ENCODE measurements around the gene FBH1. TPM values are rescaled to one million over a fixed set of nuclear protein-coding genes. Genes with fewer than 3 reads are reported as not detected.
A peak's percentile ranks its signal among the peaks of the same experiment; 100 is the strongest.
"Not testable (repeated sequence)": the region's sequence is repeated elsewhere in the genome, so short reads cannot be mapped to it uniquely, and the experiment has no call there.

FBH1 gene
- polyA plus RNA-seq, 1 donor from 2014 or later, result 85.4 TPM

DNA sequence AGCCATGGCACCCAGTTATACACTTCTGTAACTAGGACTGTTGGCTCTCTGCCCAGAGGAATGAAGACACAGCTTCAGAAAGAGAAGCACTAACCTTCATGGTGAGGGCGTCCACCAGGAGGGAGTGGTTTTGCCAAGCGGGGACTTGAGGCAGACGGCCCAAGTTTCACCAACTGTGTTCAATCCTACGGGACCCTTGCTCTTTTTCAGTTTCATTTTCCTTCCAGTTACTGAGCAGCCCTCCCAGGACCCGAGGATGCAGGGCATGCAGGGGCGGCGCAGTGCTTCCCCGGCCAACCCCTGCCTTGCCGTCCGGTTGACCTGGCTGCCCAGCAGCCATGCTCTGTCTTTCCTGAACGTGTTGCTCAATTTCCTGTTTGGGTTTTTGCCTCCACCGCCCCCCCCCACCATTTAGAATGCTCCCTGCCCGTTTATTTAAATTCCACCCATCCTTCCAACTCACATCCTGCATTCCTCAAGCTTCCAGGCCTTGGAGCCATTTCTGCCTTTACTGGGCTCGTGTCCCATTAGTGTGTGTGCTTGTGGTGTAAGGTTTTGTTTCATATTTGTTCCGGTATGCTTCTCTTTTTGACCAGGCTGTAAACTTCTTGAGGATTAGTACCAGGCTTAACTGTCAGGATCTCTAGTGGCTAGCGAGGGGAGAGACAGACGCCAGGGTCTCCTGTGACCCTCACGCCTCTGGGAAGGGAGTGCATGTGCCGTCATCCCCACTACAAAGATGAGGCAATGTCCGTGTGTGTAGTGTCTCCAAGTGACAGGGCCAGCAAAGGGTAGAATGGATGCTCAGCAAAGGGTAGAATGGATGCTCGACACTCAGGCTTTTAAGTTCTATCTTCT, 55.7 kb downstream of the FBH1 start:
- Mint-ChIP-seq H3K36me3 (peaks cover 6% of the 10 kb centered on the region), H3K9me3 (no peaks in the 10 kb centered on the region), H3K27me3 (no peaks in the 10 kb centered on the region), H3K4me1 (peaks cover 0 to 5% (median 2%) of the 10 kb centered on the region in 3 donors), H3K27ac (peak overlapping the region in 1 of 3 donors; percentile 40), H3K4me3 (peak overlapping the region in 2 of 4 donors; percentile 65 to 68)

DNA sequence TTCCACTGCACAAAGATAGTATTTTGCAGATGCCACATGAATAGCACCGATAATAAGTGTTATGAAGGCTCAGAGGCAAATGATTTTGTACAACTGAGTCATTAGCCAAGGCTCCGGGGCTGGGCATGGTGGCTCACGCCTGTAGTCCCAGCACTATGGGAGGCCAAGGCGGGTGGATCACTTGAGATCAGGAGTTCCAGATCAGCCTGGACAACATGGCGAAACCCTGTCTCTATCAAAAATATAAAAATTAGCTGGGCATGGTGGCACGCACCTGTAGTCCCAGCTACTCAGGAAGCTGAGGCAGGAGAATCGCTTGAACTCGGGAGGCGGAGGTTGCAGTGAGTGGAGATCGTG, 56.4 kb downstream of the FBH1 start:
- not testable (repeated sequence) for H3K36me3 Mint-ChIP-seq, H3K27ac Mint-ChIP-seq, H3K4me1 Mint-ChIP-seq, H3K4me3 Mint-ChIP-seq, H3K9me3 Mint-ChIP-seq, H3K27me3 Mint-ChIP-seq

DNA sequence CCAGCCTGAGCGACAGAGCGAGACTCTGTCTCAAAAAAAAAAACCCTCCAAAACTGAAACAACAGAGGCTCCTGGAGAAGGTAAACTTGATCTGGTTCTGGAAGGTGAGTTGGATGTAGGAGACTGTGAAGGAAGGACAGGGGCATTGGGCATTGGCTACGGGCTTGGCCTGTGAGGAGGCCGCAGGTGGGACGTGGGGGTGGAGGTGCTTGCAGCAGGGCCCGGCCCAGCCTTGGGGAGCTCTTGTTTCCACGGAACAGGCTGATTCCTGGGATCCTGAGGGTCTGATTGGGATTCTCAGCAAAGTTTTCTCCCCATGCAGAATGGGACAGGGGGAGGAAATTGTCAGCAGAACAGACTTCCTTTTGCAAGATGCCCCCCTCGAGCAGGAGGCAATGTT, 56.7 kb downstream of the FBH1 start:
- no peaks in the 10 kb centered on the region for H3K27me3 Mint-ChIP-seq
- H3K9me3 Mint-ChIP-seq, result no peaks in the 10 kb centered on the region
- H3K4me1 Mint-ChIP-seq, result peaks cover 0 to 5% (median 2%) of the 10 kb centered on the region in 3 donors
- peaks cover 6% of the 10 kb centered on the region for H3K36me3 Mint-ChIP-seq
- no peak overlapping the region for H3K27ac Mint-ChIP-seq
- H3K4me3 Mint-ChIP-seq, result no peak overlapping the region

DNA sequence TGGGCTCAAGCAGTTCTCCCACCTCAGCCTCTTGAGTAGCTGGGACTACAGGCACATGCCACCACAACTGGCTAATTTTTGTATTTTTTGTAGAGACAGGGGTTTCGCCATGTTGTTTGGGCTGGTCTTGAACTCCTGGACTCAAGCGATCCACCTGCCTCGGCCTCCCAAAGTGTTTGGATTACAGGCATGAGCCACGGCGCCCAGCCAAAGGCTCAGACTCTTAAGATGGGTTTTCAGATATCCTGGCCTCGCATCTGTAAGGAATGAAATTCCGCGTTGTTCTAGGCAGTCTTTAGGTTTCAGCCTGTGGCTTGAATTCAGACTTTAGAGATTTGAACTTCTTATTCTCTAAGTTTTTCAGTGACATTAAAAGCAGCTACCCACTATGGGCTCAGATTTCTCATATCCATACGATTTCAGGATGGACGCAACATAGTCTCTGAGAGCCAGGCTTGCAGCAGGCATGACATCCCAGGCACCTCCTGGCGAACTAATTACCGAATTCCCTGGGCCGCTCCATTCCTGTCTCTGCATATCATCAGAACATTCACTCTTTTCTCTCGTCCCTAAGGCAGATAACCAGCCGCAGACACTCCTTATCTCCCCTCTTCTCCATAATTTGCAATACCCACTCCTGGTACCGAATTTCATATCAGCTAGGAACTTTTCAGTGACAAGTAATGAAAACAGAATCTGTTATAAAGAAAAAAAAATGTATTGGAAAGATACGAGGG, 57.6 kb downstream of the FBH1 start:
- no peak overlapping the region for H3K4me3 Mint-ChIP-seq
- H3K4me1 Mint-ChIP-seq, result peaks cover 0 to 5% (median 2%) of the 10 kb centered on the region in 3 donors
- H3K9me3 Mint-ChIP-seq, result no peaks in the 10 kb centered on the region
- H3K36me3 Mint-ChIP-seq, result peaks cover 6% of the 10 kb centered on the region
- H3K27me3 Mint-ChIP-seq, result no peaks in the 10 kb centered on the region
- peak overlapping the region in 1 of 3 donors; percentile 53 for H3K27ac Mint-ChIP-seq

DNA sequence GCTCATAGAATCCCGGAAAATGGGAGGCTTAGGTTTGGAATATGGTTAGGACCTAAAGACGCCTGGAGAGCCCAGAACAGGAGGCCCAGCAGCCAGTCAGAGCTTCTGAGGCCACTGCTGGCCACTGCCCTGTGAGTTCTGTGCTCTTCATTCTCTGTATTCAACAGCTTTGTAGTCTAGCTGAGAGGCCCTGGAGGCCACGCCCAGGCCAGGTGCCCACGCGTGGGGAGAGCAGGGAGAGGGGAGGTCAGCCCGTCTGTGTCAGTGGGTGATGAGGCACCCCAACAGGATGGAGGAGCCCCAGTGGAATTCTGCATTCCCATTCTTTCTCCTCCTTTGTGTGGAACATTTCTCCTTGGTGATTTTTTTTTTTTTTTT, 58.2 kb downstream of the FBH1 start:
- no peak overlapping the region for H3K27ac Mint-ChIP-seq
- H3K4me3 Mint-ChIP-seq, result no peak overlapping the region
- H3K27me3 Mint-ChIP-seq, result no peaks in the 10 kb centered on the region
- H3K4me1 Mint-ChIP-seq, result peaks cover 0 to 5% (median 2%) of the 10 kb centered on the region in 3 donors
- no peaks in the 10 kb centered on the region for H3K9me3 Mint-ChIP-seq
- H3K36me3 Mint-ChIP-seq, result peaks cover 5% of the 10 kb centered on the region

DNA sequence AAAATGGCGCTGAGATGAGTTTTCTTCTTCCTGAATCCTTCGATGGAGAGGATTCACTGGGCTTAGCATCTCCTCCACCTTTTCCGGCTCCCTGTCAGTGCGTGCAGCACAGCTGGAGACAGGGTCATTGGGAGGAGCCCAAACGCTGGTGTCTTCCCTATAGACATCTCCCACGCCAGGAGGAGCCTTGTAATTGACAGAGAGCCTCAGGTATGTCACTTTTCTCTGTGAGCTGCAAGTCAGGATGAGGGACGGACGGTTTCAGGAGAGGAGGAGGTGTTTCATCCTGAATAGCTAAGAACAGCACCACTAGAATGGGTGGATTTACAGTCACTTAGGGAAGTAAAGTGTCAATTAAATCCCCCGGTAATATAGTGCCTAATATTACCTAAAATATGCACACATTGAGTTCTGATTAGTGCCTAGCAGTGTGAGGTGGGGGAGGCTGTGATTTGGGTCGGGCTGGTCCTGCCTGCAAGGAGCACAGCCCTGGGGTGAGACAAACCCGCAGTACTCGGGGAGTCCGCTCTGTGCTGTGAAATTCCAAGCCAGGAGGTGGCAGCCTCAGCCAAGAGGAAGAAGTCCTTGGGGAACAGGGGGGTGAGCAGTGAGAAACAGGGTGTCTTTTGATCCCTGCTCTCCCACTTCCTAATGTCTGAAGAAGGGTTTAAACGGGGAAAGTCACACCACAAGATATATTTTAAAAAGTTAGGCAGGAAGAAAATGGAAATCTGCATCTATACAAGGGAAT, 59.1 kb downstream of the FBH1 start:
- H3K36me3 Mint-ChIP-seq, result peaks cover 5% of the 10 kb centered on the region
- no peaks in the 10 kb centered on the region for H3K27me3 Mint-ChIP-seq
- H3K4me1 Mint-ChIP-seq, result peaks cover 0 to 5% (median 2%) of the 10 kb centered on the region in 3 donors
- H3K9me3 Mint-ChIP-seq, result no peaks in the 10 kb centered on the region
- no peak overlapping the region for H3K4me3 Mint-ChIP-seq
- no peak overlapping the region for H3K27ac Mint-ChIP-seq

DNA sequence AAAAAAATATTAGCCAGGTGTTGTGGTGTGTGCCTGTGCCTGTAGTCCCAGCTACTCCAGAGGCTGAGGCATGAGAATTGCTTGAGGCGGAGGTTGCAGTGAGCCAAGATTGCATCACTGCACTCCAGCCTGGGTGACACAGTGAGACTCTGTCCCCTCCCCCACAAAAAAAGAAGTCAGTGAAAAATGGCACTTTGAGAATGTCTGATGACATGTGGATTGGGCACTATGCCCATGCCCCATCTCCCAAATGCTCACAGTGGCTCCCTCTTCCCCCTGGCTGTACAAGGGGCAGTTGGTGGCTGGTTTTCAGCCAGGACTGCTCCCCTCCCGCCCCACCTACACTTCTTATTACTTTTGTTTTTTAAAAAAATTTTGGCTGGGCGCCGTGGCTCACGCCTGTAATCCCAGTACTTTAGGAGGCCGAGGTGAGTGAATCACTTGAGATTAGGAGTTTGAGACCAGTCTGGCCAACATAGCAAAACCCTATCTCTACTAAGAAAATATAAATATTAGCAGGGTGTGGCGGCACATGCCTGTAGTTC, 61.2 kb downstream of the FBH1 start:
- H3K27me3 Mint-ChIP-seq, result no peaks in the 10 kb centered on the region
- no peak overlapping the region for H3K27ac Mint-ChIP-seq
- no peaks in the 10 kb centered on the region for H3K9me3 Mint-ChIP-seq
- peaks cover 0 to 2% (median 0%) of the 10 kb centered on the region in 3 donors for H3K4me1 Mint-ChIP-seq
- H3K4me3 Mint-ChIP-seq, result no peak overlapping the region
- peaks cover 2% of the 10 kb centered on the region for H3K36me3 Mint-ChIP-seq

DNA sequence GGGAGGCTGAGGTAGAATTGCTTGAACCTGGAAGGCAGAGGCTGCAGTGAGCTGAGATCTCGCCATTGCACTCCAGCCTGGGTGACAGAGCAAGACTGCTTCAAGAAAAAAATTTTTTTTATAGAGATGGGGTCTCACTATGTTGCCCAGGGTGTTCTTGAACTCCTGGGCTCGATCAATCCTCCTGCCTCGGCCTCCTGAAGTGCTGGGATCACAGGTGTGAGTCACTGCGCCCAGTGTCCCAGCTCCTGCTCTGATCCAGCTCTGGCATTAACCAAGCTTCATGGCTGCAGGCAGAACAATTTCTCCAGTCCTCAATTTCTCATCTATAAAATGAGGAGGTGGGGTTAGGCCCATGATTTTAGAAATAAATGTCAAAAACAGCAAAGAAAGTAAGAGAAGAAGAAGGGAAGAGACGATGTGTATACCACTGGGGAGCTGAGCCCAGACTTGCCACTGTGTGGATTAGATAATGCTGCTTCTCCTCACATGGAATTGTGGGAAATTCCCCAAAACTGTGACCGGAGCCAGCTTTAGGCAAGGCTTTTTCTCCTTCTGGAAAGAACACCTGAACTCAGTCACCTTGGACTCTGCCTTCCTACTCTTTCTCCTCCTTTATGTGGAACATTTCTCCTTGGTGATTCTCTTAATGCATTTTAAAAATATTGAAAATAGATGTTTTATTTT, 61.8 kb downstream of the FBH1 start:
- Mint-ChIP-seq H3K9me3 (no peaks in the 10 kb centered on the region), H3K27ac (no peak overlapping the region), H3K4me1 (peaks cover 0 to 2% (median 0%) of the 10 kb centered on the region in 3 donors), H3K4me3 (no peak overlapping the region), H3K36me3 (peaks cover 2% of the 10 kb centered on the region), H3K27me3 (no peaks in the 10 kb centered on the region)

DNA sequence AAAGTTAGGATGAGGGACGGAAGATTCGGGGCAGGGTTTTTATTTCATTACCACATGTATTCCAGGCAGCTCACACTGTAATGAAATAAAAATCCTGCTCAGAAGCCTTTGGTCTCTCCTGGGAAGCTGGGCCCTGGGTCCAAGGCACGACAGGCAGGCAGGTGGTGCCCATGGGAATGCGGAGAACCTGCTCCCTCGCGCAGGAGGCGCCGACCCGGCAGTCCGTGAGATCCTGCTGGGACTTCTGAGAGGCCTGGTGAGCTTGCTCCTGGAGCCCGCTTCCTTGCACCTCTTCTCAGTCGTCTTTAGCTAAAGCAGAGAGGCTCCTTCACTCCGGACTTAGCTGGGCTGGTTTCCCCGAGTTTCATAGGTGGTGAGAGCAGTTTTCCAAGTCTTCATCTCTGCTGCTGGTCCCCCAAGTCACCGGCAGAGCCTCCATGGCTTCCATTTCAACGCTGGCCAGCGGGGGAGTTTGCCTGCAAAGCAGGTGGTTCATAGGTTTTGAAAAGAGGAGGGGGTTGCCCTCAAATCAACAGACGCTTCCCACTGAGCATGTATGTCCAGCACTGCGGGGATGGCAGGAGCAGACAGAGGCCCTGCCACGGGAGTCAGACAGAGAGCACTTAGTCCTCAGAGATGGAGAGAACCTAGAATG, 62.8 kb downstream of the FBH1 start:
- no peak overlapping the region for H3K27ac Mint-ChIP-seq

DNA sequence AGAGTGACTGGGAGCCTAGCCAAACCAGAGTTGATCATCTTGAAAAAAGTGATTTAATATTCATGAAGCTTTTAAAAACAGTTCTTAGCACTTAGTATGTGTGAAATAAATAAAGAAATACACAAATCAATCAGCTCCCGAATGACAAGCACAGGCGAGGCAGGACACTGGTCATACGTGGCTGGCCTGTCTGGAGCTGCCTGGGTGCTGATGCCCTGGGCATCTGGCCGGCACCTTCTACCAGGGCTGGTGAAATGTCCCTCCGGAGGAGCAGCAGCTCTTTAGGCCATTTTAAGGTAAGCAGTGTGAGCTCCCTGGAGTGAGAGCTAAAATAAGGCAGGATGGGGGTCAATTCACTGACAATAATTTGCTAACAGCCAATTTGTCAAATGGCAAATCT, 63.6 kb downstream of the FBH1 start:
- Mint-ChIP-seq H3K4me1 (peaks cover 0 to 2% (median 0%) of the 10 kb centered on the region in 3 donors), H3K4me3 (no peak overlapping the region), H3K27me3 (no peaks in the 10 kb centered on the region), H3K9me3 (no peaks in the 10 kb centered on the region), H3K36me3 (peaks cover 2% of the 10 kb centered on the region), H3K27ac (no peak overlapping the region)

More for the DNA sequence above, 62.8 kb downstream of the FBH1 start:
- Mint-ChIP-seq H3K4me3 (no peak overlapping the region), H3K27me3 (no peaks in the 10 kb centered on the region), H3K9me3 (no peaks in the 10 kb centered on the region), H3K4me1 (peaks cover 0 to 2% (median 0%) of the 10 kb centered on the region in 3 donors), H3K36me3 (peaks cover 2% of the 10 kb centered on the region)

DNA sequence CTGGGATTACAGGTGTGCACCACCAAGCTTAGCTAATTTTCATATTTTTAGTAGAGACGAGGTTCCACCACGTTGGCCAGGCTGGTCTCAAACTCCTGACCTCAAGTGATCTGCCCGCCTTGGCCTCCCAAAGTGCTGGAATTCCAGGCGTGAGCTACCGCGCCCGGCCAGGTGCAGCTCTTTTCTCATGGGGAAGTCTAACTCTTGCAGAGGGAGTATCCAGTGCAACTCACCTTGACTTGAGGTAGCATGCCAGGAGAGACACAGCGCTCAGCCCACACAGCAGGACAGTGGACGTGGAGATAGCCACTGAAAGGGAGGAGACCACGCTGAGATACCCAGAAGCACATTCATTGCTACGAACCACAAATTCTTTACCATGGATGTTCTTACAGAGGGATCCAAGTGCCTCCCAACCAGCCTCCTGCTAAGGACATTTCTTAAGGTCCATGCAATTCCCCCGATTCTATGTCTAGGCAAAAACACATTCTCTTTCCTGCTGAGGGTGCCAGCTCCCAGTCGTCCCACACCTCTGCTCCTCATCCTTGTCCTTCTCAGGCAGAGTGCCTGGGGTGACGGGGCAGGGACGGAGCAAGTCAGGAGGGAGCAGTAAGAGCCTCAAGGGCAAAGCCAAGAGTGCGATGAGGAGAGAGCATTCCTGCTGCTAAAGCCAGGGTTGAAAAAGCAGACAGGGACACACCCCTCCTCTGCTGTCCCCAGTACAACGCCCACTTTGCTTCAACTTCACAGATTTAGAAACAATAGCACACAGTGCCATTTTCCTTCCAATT, 66.3 kb downstream of the FBH1 start:
- Mint-ChIP-seq H3K4me1 (no peaks in the 10 kb centered on the region), H3K27ac (no peak overlapping the region), H3K36me3 (peaks cover 5% of the 10 kb centered on the region), H3K9me3 (no peaks in the 10 kb centered on the region), H3K4me3 (no peak overlapping the region), H3K27me3 (no peaks in the 10 kb centered on the region)

DNA sequence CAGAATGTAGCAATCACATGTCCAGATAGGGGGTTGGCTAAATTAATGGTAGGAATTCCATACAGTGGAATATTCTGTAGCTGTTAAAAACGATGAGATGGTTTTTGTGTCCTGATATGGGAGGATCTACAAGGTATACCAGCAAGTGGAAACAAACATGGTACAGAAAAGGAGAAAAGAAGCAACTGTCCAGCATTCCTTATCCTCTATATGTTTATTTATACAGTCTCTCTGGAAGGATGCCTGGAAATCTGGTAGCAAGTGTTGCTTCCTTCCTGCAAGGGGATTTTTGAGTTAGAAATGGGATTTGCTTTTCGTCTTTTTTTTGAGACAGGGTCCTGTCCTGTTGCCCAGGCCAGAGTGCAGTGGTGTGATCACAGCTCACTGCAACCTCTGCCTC, 68.0 kb downstream of the FBH1 start:
- H3K27me3 Mint-ChIP-seq, result no peaks in the 10 kb centered on the region
- H3K27ac Mint-ChIP-seq, result no peak overlapping the region
- H3K36me3 Mint-ChIP-seq, result peaks cover 5% of the 10 kb centered on the region
- no peak overlapping the region for H3K4me3 Mint-ChIP-seq
- no peaks in the 10 kb centered on the region for H3K9me3 Mint-ChIP-seq
- H3K4me1 Mint-ChIP-seq, result no peaks in the 10 kb centered on the region

DNA sequence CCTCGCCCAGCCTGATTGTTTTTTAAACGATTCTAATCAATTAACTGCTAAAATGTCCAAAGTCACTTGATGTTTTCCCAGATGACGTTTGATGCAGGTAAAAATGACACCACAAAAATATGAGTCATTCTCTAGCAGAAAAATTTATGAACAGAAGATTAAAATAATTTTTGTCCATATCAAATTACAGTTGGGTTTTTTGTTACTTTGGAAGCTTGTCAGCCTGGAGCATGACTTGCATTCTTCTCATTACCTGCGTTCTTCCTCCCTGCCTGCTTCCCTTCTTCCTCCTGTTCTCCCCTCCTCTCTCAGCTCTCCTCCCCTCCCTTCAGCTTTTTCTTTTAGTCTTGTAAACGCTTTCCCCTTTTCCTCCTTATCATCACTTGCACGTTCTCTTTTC, 68.6 kb downstream of the FBH1 start:
- no peaks in the 10 kb centered on the region for H3K27me3 Mint-ChIP-seq
- H3K27ac Mint-ChIP-seq, result no peak overlapping the region
- peaks cover 5% of the 10 kb centered on the region for H3K36me3 Mint-ChIP-seq
- H3K4me3 Mint-ChIP-seq, result no peak overlapping the region
- no peaks in the 10 kb centered on the region for H3K4me1 Mint-ChIP-seq
- no peaks in the 10 kb centered on the region for H3K9me3 Mint-ChIP-seq
